ENCODE data around the gene MICOS13. TPM values are rescaled to one million over a fixed set of nuclear protein-coding genes. Genes with fewer than 3 reads are reported as not detected.

Gene MICOS13
- total and polyA plus RNA-seq, 2 donors from 2014 or later: 74.6 to 244 TPM

GRCh38 chr19:5681391-5682106 lies 1.2 kb upstream of the MICOS13 start:
- intact Hi-C loops (cut with DNase I): no loop called here
- Histone ChIP-seq H3K9me3 (ENCODE audit: control insufficient read depth in 2 of 3, insufficient read depth in 1 of 3, low read length in 3 of 3) (no peaks in the 10 kb centered on the region), H3K4me1 (ENCODE audit: control insufficient read depth in 2 of 3, insufficient read depth in 2 of 3, low read depth in 1 of 3, low read length in 3 of 3) (peaks cover 0 to 12% (median 5%) of the 10 kb centered on the region in 3 donors), H3K36me3 (ENCODE audit: control insufficient read depth in 2 of 3, insufficient read depth in 3 of 3, low read length in 3 of 3) (no peaks in the 10 kb centered on the region), H3K4me3 (ENCODE audit: low read length in 3 of 3) (peak overlapping the region; percentile 39 to 99 (median 67)), H3K27ac (ENCODE audit: low read depth in 2 of 2, low read length in 2 of 2) (peak overlapping the region in 1 of 2 donors; percentile 94), H3K9ac (ENCODE audit: low read length in 3 of 3) (peak overlapping the region in 2 of 3 donors; percentile 43 to 49), H3K27me3 (ENCODE audit: control insufficient read depth, insufficient read depth, low read length) (no peaks in the 10 kb centered on the region)
- no peak for TF ChIP-seq CTCF (IDR thresholded peaks at IDR 0.05; ENCODE audit: borderline replicate concordance, extremely low read depth, insufficient read depth)
- no peak for FAIRE-seq
- DNase-seq: peak in 1 of 5 donors; percentile 65

- intact Hi-C loops (cut with DNase I): no loop called here
- TF ChIP-seq CTCF (IDR thresholded peaks at IDR 0.05; ENCODE audit: borderline replicate concordance, extremely low read depth, insufficient read depth): no peak
- DNase-seq (peak in 2 of 5 donors; percentile 21 to 90), FAIRE-seq (no peak)
- Histone ChIP-seq H3K4me1 (ENCODE audit: control insufficient read depth in 2 of 3, insufficient read depth in 2 of 3, low read depth in 1 of 3, low read length in 3 of 3) (peaks cover 0 to 12% (median 5%) of the 10 kb centered on the region in 3 donors), H3K9me3 (ENCODE audit: control insufficient read depth in 2 of 3, insufficient read depth in 1 of 3, low read length in 3 of 3) (no peaks in the 10 kb centered on the region), H3K27me3 (ENCODE audit: control insufficient read depth, insufficient read depth, low read length) (no peaks in the 10 kb centered on the region), H3K27ac (ENCODE audit: low read depth in 2 of 2, low read length in 2 of 2) (peak overlapping the region; percentile 86 to 94), H3K4me3 (ENCODE audit: low read length in 3 of 3) (peak overlapping the region; percentile 79 to 99 (median 97)), H3K36me3 (ENCODE audit: control insufficient read depth in 2 of 3, insufficient read depth in 3 of 3, low read length in 3 of 3) (no peaks in the 10 kb centered on the region), H3K9ac (ENCODE audit: low read length in 3 of 3) (peak overlapping the region; percentile 75 to 97 (median 92))
These were observed 256 bp downstream of the MICOS13 start for GRCh38 chr19:5680084-5680436.

DNA sequence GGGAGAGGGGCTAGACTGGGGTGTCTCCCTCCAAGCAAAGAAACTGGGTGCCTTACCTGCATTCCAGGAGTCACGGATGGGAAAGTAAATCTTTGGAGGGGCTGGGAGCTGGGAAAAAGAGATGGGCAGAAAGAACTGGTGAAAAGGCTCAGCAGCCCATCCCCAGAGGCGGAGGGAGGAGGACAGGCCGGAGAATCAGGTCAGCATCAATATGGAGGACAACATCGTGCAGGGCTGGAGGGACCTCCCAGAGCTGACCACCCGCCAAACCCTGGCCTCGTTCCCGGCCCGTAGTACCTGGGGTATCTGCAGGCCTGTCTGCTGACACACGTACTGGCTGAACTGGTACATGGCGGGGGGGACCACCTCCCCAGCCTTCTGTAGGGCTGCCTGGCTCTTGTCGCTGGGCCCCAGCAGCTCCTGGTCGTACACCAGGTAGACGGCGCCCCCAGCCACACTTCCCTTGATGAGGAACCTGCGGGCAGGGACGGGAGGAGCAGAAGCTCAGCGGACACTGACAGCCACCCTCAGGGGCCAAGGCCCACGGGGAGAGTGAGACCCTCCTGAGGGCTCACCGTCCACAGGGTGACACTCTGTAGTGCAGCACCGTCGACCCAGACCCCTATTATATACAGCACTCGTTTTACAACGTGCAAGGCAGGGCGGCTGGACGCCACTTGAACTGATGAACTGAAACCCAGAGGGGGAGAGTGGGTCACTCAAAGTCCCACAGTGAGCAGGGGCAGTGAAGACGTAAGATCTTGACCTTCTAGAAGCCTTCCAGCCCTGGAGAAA lies 830 bp downstream of the MICOS13 start:
- Histone ChIP-seq H3K4me1 (ENCODE audit: control insufficient read depth in 2 of 3, insufficient read depth in 2 of 3, low read depth in 1 of 3, low read length in 3 of 3) (peaks cover 0 to 12% (median 5%) of the 10 kb centered on the region in 3 donors), H3K9me3 (ENCODE audit: control insufficient read depth in 2 of 3, insufficient read depth in 1 of 3, low read length in 3 of 3) (no peaks in the 10 kb centered on the region), H3K27me3 (ENCODE audit: control insufficient read depth, insufficient read depth, low read length) (no peaks in the 10 kb centered on the region), H3K27ac (ENCODE audit: low read depth in 2 of 2, low read length in 2 of 2) (peak overlapping the region in 1 of 2 donors; percentile 94), H3K36me3 (ENCODE audit: control insufficient read depth in 2 of 3, insufficient read depth in 3 of 3, low read length in 3 of 3) (no peaks in the 10 kb centered on the region), H3K9ac (ENCODE audit: low read length in 3 of 3) (peak overlapping the region; percentile 75 to 97 (median 92)), H3K4me3 (ENCODE audit: low read length in 3 of 3) (peak overlapping the region; percentile 79 to 99 (median 97))
- intact Hi-C loops (cut with DNase I): no loop called here
- TF ChIP-seq CTCF (IDR thresholded peaks at IDR 0.05; ENCODE audit: borderline replicate concordance, extremely low read depth, insufficient read depth): no peak
- DNase-seq (peak in 2 of 5 donors; percentile 77 to 86), FAIRE-seq (no peak)

Measured in kidney (tissue), 14 donors.